AG09309 (cell line): Measurements from ENCODE around the gene ANKRD13C.
A peak's percentile ranks its signal among the peaks of the same experiment; 100 is the strongest.

Experiments
- DNase-seq: peaks from one replicate; pipeline ENCODE4 v3.0.0-alpha.2; 2010; ENCODE audit warnings: low read depth
- H3K4me3 ChIP-seq: 2 replicates; pipeline ENCODE4 v1.5.1; 2011; ENCODE audit warnings: mild to moderate bottlenecking, low read depth, low read length, moderate library complexity; ENCODE audit not compliant: control insufficient read depth
- CTCF ChIP-seq: IDR thresholded peaks from 2 replicates; pipeline ENCODE4 v1.5.1; 2011; ENCODE audit warnings: mild to moderate bottlenecking, low read depth, low read length, inconsistent platforms; ENCODE audit not compliant: insufficient read depth, control insufficient read depth; ENCODE audit errors: missing control alignments

Gene ANKRD13C

GRCh38 chr1:70354332-70355110, at the start of gene ANKRD13C:
TSS of gene ANKRD13C (minus strand) at chr1:70354722. CDS start at chr1:70354408, 314 bp downstream.
- peak within 1 kb of the TSS; percentile 90 for H3K4me3 ChIP-seq
- TF ChIP-seq CTCF = peak; percentile 18
- peak; percentile 82 for DNase-seq

GRCh38 chr1:70403759-70404158, 49.2 kb upstream of the ANKRD13C start:
- H3K4me3 ChIP-seq = no peak overlapping the region
- TF ChIP-seq CTCF = no peak
- DNase-seq = no peak

- H3K4me3 ChIP-seq = no peak overlapping the region
- no peak for DNase-seq
- no peak for TF ChIP-seq CTCF
These were observed 47.5 kb upstream of the ANKRD13C start for GRCh38 chr1:70401974-70402373.

- DNase-seq = no peak
- no peak overlapping the region for H3K4me3 ChIP-seq
- TF ChIP-seq CTCF = no peak
These were observed 45.8 kb upstream of the ANKRD13C start for GRCh38 chr1:70400335-70400734.

GRCh38 chr1:70397013-70397412, 42.5 kb upstream of the ANKRD13C start:
- no peak for TF ChIP-seq CTCF
- DNase-seq = no peak
- H3K4me3 ChIP-seq = no peak overlapping the region

- TF ChIP-seq CTCF = no peak
- DNase-seq = no peak
These were observed 42.1 kb upstream of the ANKRD13C start for GRCh38 chr1:70396607-70397006.

GRCh38 chr1:70392626-70393025, 38.1 kb upstream of the ANKRD13C start:
- DNase-seq = no peak
- H3K4me3 ChIP-seq = no peak overlapping the region
- no peak for TF ChIP-seq CTCF

More at GRCh38 chr1:70396607-70397006, 42.1 kb upstream of the ANKRD13C start:
- H3K4me3 ChIP-seq = no peak overlapping the region
